Measurements from ENCODE around the gene OVAAL.

The OVAAL gene

GRCh38 chr1:180571060-180571831, 12.5 kb downstream of the OVAAL start:
- DNase-seq (ENCODE audit: low read depth in 3 of 3) = no peak

GRCh38 chr1:180571832-180572636, 13.3 kb downstream of the OVAAL start:
- DNase-seq (ENCODE audit: low read depth in 3 of 3) = peak; percentile 37 to 61 (median 46)

- no peak for DNase-seq (ENCODE audit: low read depth in 3 of 3)
Measured at GRCh38 chr1:180572760-180573159, 14.0 kb downstream of the OVAAL start.

- no peak for DNase-seq (ENCODE audit: low read depth in 3 of 3)
Measured at GRCh38 chr1:180574031-180574713, 15.4 kb downstream of the OVAAL start.

- DNase-seq (ENCODE audit: low read depth in 3 of 3) = no peak
Measured at GRCh38 chr1:180577361-180577760, 18.6 kb downstream of the OVAAL start.

DNA sequence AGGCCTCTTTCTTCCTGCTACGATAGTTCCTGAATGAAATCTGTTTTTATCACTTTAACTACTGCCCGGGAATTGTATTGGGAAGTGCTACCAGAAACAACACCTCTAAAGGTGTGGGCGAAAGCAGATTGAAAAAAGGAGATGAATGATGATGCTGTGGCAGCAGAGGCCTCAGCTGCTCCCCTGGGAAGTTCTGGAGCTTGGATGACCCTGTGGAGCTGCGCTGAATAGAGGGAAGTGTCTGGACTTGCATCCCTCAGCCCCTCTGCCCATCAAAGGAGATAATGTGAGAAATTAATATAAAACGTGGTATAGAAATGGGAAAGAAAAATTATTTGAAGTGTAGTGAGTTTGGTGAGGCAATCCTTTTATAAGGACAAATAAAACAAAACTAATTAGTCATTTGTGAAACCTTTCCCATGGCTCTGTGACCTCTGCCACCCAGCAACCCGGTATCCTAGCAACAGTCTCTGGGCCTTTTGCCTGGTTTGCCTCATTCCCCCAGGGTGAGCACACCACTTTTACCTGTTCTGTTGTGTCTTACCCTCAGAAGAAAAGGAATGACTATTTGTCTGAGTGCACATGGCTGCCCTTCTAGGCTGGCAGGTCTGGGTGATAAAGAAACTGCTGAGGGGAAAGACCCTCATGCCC, 21.3 kb downstream of the OVAAL start:
- DNase-seq (ENCODE audit: low read depth in 3 of 3) = no peak

DNA sequence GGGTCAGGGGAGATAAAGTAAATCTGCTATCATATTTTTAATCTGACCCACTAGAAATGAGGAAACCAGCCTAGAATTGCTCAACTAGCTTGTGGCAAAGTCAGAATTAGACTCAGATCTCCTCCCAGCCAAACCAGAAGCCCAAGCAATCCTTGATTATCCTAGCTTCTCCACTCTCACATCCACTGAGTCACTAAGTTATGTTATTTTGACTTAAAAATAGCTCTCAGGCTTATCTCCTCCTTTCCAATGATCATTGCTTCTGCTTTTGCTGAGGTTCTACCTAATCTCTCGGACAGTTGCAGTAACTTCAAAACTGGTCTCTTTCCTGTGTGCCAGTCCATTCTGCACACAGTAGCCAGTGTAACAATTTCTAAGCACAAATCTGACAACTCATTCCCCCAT, 22.9 kb downstream of the OVAAL start:
- DNase-seq (ENCODE audit: low read depth in 3 of 3) = no peak

DNA sequence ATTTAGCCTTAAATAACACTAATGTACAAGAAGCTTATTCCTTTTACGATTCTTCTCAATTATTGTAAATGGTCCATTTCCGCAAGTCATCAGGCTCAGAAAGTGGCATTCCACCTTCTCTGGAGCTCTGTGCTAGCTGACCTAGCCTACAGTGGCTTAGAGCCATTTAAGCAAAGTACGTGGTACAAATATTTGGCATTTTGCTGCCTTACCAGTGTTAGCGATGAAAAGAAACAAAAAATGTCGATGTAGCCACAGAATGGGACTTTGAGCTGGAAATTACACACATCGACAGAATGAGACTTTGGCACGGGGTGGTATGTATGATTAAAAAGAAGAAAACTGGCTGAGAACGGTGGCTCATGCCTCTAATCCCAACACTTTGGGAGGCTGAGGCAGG, 26.1 kb downstream of the OVAAL start:
- DNase-seq (ENCODE audit: low read depth in 3 of 3) = no peak

GRCh38 chr1:180585994-180586359, 27.2 kb downstream of the OVAAL start:
- no peak for DNase-seq (ENCODE audit: low read depth in 3 of 3)

GRCh38 chr1:180586671-180587155, 27.9 kb downstream of the OVAAL start:
- no peak for DNase-seq (ENCODE audit: low read depth in 3 of 3)

DNA sequence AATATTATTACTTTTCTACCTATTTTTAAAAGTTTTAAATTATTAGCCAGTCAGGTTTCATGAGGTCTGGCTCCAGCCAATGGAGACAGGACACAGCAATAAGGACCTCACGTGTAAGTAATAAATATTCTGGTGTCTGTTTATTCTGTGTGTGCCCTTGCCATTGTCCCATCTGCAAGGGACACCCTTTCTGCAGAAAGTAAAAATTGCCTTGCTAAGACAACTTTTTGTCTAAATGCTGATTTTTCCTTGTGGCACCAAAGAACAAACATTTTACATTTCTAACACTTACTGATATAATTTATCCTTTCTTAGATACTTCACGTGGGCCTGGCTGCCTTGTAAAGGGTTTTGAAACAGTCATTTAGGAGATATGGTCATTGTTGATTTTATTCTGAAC, 29.4 kb downstream of the OVAAL start:
- DNase-seq (ENCODE audit: low read depth in 3 of 3) = no peak

- DNase-seq (ENCODE audit: low read depth in 3 of 3) = no peak
Measured at GRCh38 chr1:180590889-180591288, 32.1 kb downstream of the OVAAL start.

GRCh38 chr1:180593382-180593781, 34.6 kb downstream of the OVAAL start:
- DNase-seq (ENCODE audit: low read depth in 3 of 3) = no peak

- DNase-seq (ENCODE audit: low read depth in 3 of 3) = no peak
Measured at GRCh38 chr1:180594723-180595122, 36.0 kb downstream of the OVAAL start.

- no peak for DNase-seq (ENCODE audit: low read depth in 3 of 3)
Measured at GRCh38 chr1:180595966-180596365, 37.2 kb downstream of the OVAAL start.

DNA sequence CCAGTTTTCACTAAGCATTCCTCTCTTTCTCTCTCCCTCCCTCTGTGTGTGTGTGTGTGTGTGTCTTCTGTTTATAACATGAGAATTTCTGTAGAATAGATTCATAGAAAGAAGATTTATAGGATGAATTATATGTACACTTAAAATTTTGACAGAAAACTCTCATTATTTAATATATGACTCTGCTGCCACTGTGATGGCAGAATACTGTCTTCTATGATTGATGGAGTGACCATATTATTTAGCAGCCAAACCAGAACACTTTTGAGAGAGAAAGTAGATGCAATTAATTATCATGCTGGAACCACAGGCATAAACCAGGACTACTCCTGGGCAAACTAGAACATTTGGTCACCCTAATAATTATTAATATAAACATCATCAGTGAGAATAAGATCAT, 38.8 kb downstream of the OVAAL start:
- no peak for DNase-seq (ENCODE audit: low read depth in 3 of 3)

- no peak for DNase-seq (ENCODE audit: low read depth in 3 of 3)
Measured at GRCh38 chr1:180598333-180598974, 39.7 kb downstream of the OVAAL start.

DNA sequence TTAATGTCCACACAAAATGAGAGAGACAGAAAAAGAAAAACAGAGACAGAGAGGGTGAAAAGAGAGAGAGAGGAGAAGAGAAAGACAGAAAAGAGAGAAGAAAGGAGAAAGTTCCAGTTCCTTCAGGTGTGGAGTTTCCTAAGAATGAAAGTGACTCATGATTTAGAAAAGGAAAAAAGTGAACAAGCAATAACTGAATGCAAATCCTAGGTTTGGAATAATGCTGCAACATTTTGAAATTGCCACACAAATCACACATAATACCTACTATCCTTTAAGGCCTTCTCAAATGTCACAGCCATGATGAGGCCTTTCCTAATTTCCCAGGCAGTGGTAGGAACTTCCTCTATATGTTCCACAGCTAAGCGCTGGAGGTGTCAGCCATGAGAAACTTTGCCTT, 41.6 kb downstream of the OVAAL start:
- DNase-seq (ENCODE audit: low read depth in 3 of 3) = no peak

GRCh38 chr1:180601512-180601911, 42.7 kb downstream of the OVAAL start:
- DNase-seq (ENCODE audit: low read depth in 3 of 3) = no peak

- DNase-seq (ENCODE audit: low read depth in 3 of 3) = no peak
Measured at GRCh38 chr1:180603223-180603849, 44.6 kb downstream of the OVAAL start.

GRCh38 chr1:180603850-180604226, 45.1 kb downstream of the OVAAL start:
- DNase-seq (ENCODE audit: low read depth in 3 of 3) = no peak
